AG04449 (cell line): ENCODE measurements around the gene PNMA1.

ENCODE experiments used
- CTCF ChIA-PET: fragments of 350-600 bp; formaldehyde crosslinking; extraction: SDS; loops from one replicate; lab custom pipeline; 2021; ENCODE audit warnings: antibody characterized with exemption; lab: Yijun Ruan, JAX
- POLR2A ChIA-PET: fragments of 400-600, 350-600 bp; formaldehyde crosslinking; extraction: SDS; loops from one replicate; lab custom pipeline; 2020; ENCODE audit warnings: antibody characterized with exemption, inconsistent platforms; lab: Yijun Ruan, JAX
- DNase-seq: peaks from one replicate; pipeline ENCODE4 v3.0.0-alpha.2; 2010; ENCODE audit warnings: low read depth, low spot score
- H3K4me3 ChIP-seq: 2 replicates; pipeline ENCODE4 v1.5.1; 2011; ENCODE audit warnings: low read depth, mild to moderate bottlenecking, control low read depth, low read length
- CTCF ChIP-seq: IDR thresholded peaks from one replicate; pipeline ENCODE4 v1.5.1; 2011; ENCODE audit warnings: mild to moderate bottlenecking, moderate library complexity, low read length, control low read depth, inconsistent platforms; ENCODE audit not compliant: insufficient read depth; ENCODE audit errors: missing control alignments

The PNMA1 gene

GRCh38 chr14:73715707-73716106 lies 1.5 kb upstream of the PNMA1 start:
- DNase-seq, result no peak
- H3K4me3 ChIP-seq, result no peak overlapping the region
- ChIA-PET CTCF (interaction anchor here (1.5 to 4.0 kb wide), 2 partner anchors 13 to 82 kb away, joined by 4 to 35 read pairs; no protein-coding TSS in a partner anchor), POLR2A (interaction anchor here (0.7 kb wide), 1 partner anchor 112 kb away, joined by 3 read pairs; no protein-coding TSS in a partner anchor)
- no peak for TF ChIP-seq CTCF

GRCh38 chr14:73714656-73715081 lies 485 bp upstream of the PNMA1 start:
- DNase-seq, result no peak
- CTCF ChIA-PET, result interaction anchor here (4.0 kb wide), 1 partner anchor 14 kb away, joined by 35 read pairs; no protein-coding TSS in a partner anchor
- TF ChIP-seq CTCF, result no peak
- POLR2A ChIA-PET, result no interaction called here
- H3K4me3 ChIP-seq, result peak overlapping the region; percentile 80

- TF ChIP-seq CTCF, result no peak
- POLR2A ChIA-PET, result interaction anchor here (1.0 to 1.1 kb wide), 2 partner anchors 73 to 138 kb away, joined by 3 to 4 read pairs; partner anchors contain the start of gene PTGR2
- CTCF ChIA-PET, result interaction anchor here (1.0 to 2.4 kb wide), 4 partner anchors 9 to 203 kb away, joined by 3 to 8 read pairs (median 5); no protein-coding TSS in a partner anchor
Measured at GRCh38 chr14:73713206-73713802, 880 bp downstream of the PNMA1 start.

GRCh38 chr14:73712540-73713180 lies 1.5 kb downstream of the PNMA1 start:
- peak overlapping the region; percentile 80 for H3K4me3 ChIP-seq
- no peak for DNase-seq
- ChIA-PET POLR2A (interaction anchor here (1.0 to 1.1 kb wide), 2 partner anchors 73 to 139 kb away, joined by 3 to 4 read pairs; partner anchors contain the start of gene PTGR2), CTCF (interaction anchor here (0.9 to 2.4 kb wide), 6 partner anchors 10 to 202 kb away, joined by 3 to 8 read pairs (median 4); partner anchors contain the start of gene PTGR2)
- TF ChIP-seq CTCF, result no peak

More at GRCh38 chr14:73713206-73713802, 880 bp downstream of the PNMA1 start:
- H3K4me3 ChIP-seq, result peak overlapping the region; percentile 80
- no peak for DNase-seq

GRCh38 chr14:73712071-73712506 lies 2.1 kb downstream of the PNMA1 start:
- no peak for DNase-seq
- H3K4me3 ChIP-seq, result peak overlapping the region; percentile 80
- no peak for TF ChIP-seq CTCF
- CTCF ChIA-PET, result interaction anchor here (0.9 to 2.4 kb wide), 7 partner anchors 11 to 140 kb away, joined by 3 to 9 read pairs (median 4); partner anchors contain the start of gene PTGR2
- POLR2A ChIA-PET, result no interaction called here
